GM18511 (cell line): ENCODE data around the gene TMEM131.

Source experiments
- ATAC-seq: cut with Tn5 transposase; IDR thresholded peaks from one replicate; pipeline ENCODE4 v1.9.1; 2021; ENCODE audit warnings: mild to moderate bottlenecking, moderate library complexity; ENCODE audit not compliant: unreplicated experiment

The TMEM131 gene

GRCh38 chr2:97766567-97766966 lies 229.2 kb downstream of the TMEM131 start:
- ATAC-seq, result no peak

GRCh38 chr2:97765933-97766332 lies 229.8 kb downstream of the TMEM131 start:
- ATAC-seq, result no peak

GRCh38 chr2:97764559-97765263 lies 231.0 kb downstream of the TMEM131 start:
- ATAC-seq, result no peak

- ATAC-seq, result no peak
Observed at GRCh38 chr2:97763176-97763845, 232.4 kb downstream of the TMEM131 start.

GRCh38 chr2:97761192-97761591 lies 234.6 kb downstream of the TMEM131 start:
- ATAC-seq, result no peak

- ATAC-seq, result no peak
Observed at GRCh38 chr2:97760480-97761049, 235.2 kb downstream of the TMEM131 start.

GRCh38 chr2:97759727-97760407 lies 235.9 kb downstream of the TMEM131 start:
- ATAC-seq, result no peak

- no peak for ATAC-seq
Observed at GRCh38 chr2:97758131-97758705, 237.5 kb downstream of the TMEM131 start.

GRCh38 chr2:97757062-97757461 lies 238.7 kb downstream of the TMEM131 start:
- ATAC-seq, result no peak

- ATAC-seq, result no peak
Observed at GRCh38 chr2:97755491-97755890, 240.3 kb downstream of the TMEM131 start.

GRCh38 chr2:97754690-97755346 lies 240.9 kb downstream of the TMEM131 start:
- no peak for ATAC-seq

GRCh38 chr2:97752342-97753334 lies 243.1 kb downstream of the TMEM131 start:
- ATAC-seq, result no peak

- ATAC-seq, result no peak
Observed at GRCh38 chr2:97751752-97752151, 244.0 kb downstream of the TMEM131 start.

- no peak for ATAC-seq
Observed at GRCh38 chr2:97750017-97750416, 245.7 kb downstream of the TMEM131 start.

GRCh38 chr2:97749581-97749980 lies 246.2 kb downstream of the TMEM131 start:
- ATAC-seq, result no peak

GRCh38 chr2:97747716-97748115 lies 248.0 kb downstream of the TMEM131 start:
- no peak for ATAC-seq

- ATAC-seq, result no peak
Observed at GRCh38 chr2:97747285-97747684, 248.5 kb downstream of the TMEM131 start.

- peak; percentile 77 for ATAC-seq
Observed at GRCh38 chr2:97745474-97746174, 250.1 kb downstream of the TMEM131 start.

- ATAC-seq, result no peak
Observed at GRCh38 chr2:97743913-97744312, 251.8 kb downstream of the TMEM131 start.
